ENCODE measurements around the gene ARHGEF2.
A peak's percentile ranks its signal among the peaks of the same experiment; 100 is the strongest.

Gene ARHGEF2

DNA sequence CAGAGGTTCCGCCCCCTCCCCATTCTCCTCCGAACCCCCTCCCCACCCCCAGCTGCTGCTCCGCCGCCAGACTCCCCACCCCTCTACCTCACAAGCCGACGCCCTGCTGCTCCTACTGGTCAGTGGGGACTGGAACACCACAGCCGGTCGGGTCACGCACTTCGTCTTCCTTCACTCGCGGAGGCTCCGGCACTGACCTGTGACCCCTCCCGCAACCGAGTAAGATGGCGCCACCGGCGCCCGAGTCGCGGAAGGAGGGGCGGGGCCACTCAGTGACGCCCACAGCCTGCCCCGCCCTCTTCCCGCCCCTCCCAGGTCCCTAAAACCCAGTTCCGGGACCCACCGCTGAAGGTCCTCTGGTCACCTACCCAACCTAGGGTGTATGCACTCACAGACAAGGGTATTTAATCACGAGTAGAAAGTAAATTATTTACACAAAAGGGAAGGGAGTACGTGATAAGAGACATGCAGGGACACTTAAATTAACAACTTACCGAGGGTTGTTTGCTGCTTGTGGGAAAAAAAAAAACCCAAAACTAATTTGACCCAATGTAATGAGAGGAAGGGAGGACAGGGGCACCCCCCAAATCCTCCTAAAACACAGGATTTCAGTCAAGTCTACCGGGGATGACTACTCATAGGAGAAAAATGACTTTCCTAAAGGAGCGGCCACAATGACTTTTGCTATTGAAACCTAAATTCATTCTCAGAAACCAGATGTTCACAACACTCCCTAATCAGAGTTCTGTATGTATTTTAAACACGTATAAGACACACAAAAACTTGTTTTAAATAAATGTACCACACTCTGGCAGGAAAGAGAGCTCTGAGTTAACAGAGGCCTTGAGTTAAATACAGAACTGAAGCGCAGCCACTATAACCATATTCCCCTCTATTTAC is 66.9 kb downstream of the ARHGEF2 start, which contains the start of gene RIT1:
RIT1 (minus strand) TSS at position 194 of the 900 bp plus-strand sequence. CDS start 588 bp downstream, outside the sequence.
- peak; percentile 53 for DNase-seq (ENCODE audit: low read depth)

DNA sequence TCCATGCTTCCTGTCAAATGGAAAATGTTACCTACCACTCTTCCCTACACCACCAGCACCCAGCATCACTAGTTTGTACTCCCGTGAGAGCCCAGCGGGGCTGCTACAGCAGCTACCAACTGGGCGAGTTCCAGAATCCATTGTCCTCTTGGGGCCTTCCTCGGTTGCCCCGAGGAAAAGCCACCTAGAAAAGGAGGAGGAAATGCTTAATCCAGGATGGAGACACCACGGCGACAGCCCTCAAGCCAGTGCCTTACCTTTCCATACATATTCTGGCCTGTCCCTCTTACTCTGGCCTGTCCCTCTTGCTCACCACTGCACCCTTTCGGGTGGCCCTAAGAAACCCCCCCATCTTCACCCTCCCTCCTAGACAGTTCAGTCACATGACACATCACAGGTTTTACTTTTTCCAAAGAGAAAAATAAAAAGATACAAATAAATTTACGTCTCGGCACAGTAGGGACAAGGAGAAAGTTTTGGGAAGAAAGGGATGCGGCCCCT is 67.7 kb downstream of the ARHGEF2 start:
- DNase-seq (ENCODE audit: low read depth), result no peak

DNA sequence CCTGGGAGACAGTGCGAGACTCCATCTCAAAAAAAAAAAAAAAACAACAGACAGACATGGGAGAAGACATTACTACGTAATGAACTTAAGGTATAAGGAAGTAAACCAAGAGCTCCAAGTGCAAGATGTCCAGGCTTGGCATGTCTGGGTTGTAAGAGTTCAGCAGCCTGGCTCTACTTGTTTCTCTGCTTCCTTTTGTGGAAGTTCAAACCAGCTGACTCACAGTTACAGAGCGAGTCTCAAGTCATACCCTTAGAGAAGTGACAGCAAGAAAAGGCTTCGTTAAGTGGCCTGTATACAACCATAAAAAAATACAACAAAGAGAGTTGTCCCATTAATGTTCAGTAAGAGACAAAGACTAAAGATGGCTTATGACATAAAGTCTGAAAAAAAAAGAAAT is 68.5 kb downstream of the ARHGEF2 start:
- no peak for DNase-seq (ENCODE audit: low read depth)

DNA sequence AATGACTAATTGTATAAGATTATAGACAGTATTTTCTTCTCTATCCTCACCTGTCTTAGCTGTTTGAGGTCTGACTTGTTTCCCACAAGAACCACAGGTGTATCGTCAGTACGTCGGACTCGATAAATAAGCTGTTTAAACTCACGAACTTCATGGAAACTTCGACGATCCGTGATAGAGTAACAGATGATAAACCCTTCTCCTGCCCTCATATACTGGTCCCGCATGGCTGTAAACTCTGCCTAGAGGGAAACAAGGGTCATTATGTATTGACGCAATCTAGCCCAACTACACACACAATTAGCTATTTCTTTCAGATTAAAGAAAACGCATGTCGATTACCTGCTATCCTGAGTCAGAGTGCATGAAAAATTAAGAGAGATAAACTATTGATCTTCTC is 74.1 kb downstream of the ARHGEF2 start:
- no peak for DNase-seq (ENCODE audit: low read depth)

DNA sequence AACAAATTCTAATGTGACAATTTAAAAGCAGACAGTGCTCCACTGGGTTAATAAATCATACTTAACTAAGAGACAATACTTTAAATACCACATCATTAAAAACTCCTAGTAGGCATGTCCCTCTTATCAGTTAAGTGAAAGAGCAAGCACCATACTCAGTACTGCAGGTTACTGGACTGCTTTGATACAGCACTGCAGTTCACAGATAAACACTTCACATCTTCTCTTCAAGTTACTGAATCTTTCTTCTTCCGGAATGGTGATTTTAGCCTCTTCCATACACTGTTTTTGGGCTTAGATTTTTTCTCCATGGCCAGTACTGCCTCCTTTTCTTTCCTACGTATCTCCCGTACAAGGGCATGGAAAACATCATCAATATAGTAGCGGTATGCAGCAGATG is 78.2 kb downstream of the ARHGEF2 start:
- no peak for DNase-seq (ENCODE audit: low read depth)

DNA sequence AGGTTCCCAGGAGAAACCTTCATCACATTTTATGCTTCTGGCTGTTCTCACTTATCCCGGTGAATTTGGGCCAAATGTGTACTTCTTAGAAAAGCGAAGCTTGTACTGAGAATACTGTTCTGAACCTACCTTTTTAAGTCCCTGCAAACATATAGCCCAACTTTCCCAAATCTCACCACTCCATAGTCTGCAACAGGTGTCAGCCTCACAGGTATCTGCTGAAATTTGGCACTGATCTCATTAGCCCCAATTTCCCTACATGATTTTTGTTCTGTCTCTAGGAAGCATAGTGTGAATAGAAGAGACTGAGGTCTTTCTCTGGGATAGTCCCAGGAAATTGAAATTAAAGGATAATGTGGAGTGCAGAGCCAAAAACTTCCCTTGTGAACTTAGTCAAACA is 78.7 kb downstream of the ARHGEF2 start:
- DNase-seq (ENCODE audit: low read depth), result no peak

DNA sequence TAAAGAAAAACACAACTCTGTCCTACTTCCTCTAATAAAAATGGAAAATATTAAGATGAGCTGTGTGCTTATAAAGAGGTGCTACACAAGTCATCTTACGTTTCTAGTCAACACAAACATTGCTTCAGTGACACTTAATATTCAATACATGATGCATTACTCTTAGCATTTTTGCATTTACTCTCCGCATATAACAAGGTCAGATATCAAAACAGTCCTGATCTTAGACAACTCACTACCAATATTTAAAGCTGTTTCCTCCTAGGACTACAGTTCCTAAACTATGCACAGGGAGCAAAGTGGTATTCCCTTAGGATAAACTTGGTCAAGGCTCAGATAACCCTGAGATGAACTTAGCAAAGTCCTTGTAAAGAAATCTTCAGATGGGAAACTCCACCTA is 79.5 kb downstream of the ARHGEF2 start:
- DNase-seq (ENCODE audit: low read depth), result no peak

DNA sequence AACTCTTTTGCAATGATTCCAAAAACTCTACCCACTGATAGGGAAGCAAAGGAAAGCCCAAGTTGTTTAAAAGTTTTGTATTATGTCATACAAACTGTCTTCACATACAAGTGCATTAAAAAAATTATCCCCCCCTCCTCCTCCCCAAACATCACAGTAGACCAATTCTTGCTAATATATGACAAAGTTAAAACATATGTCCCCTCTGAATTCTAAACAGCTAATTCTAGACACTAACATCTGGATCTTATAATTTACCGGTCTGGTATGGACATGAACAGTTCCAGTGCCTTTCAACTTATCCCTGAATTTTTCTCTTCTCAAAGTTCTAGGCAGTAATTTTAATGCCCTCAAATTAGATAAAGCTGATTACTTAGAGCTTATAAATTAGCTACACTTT is 80.6 kb downstream of the ARHGEF2 start:
- DNase-seq (ENCODE audit: low read depth), result no peak

Measured in fibroblast of the conjunctiva (primary cell).